ENCODE results near the gene RAB36.

Gene RAB36

DNA sequence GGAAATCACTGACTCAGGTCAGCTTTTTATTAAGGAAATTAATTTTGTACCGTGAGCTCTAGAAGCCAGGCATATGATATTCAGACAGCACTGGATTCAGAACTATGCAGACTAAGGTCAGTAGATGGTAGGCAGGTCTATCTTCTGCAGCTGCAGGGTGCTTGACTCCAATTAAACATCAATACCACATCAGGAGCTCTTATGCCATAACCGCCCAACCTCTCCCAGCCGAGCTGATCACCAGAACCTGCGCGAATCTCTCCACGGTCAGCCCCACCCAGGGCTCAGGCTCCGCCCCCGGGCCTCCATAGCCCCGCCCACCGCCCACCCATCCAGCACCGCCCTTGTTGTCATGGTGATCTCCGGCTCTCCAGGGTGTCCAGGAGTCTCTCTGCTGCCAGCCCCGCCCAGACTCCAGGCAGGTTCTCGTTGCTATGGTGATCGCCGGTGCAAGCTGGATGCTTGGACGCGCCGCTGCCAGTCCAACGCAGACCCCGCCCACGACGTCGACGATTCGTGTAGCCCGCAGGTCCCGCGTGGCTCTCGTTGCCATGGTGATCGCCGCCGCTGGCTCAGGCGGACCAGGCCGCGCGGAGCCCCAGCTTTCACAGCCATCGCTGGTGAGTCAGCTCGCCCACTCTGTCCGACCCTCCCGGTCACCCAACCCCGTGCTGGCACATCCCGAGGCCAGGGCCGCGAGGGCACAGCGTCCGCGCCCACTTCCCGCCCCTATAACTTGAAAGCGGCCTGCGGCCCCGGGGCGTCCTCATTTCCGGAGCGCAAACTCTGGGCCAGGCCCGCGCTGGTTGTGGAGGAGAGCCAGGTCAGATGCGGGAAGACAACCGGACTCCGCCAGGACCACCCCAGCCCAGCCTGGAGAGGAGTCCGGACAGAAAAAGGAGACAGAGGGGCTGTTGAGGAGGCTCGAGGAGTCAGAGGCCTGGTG lies at the start of gene RAB36:
Gene RAB36 (plus strand): TSS at position 546 of the 946 bp plus-strand sequence. CDS start 1,140 bp downstream, outside the sequence.
- DNase-seq (ENCODE audit: low read depth): peak; percentile 100

GRCh38 chr22:23095733-23096342 lies 49.4 kb upstream of the RAB36 start:
- no peak for DNase-seq (ENCODE audit: low read depth)

- no peak for DNase-seq (ENCODE audit: low read depth)
These were observed 47.7 kb upstream of the RAB36 start for GRCh38 chr22:23097412-23098229.

- no peak for DNase-seq (ENCODE audit: low read depth)
These were observed 47.0 kb upstream of the RAB36 start for GRCh38 chr22:23098230-23098705.

- no peak for DNase-seq (ENCODE audit: low read depth)
These were observed 46.4 kb upstream of the RAB36 start for GRCh38 chr22:23098718-23099530.

GRCh38 chr22:23099531-23099804 lies 45.8 kb upstream of the RAB36 start:
- no peak for DNase-seq (ENCODE audit: low read depth)

DNA sequence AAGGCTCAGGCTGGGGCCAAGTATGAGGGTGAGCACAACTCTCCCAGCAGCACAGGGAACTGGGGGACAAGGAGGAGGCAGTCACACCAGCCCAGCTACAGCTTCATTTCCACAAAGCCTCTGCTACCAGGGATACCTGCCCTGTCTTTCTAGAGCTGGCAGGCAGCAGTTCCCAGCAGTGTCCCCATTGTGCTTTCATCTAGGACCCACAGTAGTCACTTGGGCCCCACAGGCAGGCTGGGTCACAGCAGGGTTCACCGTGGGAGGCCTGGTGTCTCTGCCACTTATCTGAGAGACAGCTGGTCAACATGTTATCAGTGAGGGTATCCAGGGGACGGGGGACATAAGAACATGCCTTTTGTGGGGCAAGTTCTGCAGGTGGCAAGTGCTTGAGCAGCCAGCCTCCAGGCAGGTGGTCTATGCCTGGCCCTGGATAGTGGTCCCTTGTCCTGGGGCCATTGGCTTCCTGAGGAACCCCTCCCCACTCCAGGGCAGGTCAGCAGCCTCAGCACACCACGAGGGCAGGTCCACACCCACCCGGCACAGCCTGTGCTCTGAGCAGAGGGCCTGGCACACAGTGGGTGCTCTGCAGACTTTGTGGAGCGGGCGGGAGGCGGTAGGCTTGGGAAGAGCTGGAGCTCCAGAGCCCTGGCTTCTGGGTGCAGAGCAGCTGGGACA lies 45.0 kb upstream of the RAB36 start:
- DNase-seq (ENCODE audit: low read depth): no peak

- DNase-seq (ENCODE audit: low read depth): no peak
These were observed 43.8 kb upstream of the RAB36 start for GRCh38 chr22:23101524-23101923.

GRCh38 chr22:23102002-23102655 lies 43.1 kb upstream of the RAB36 start:
- no peak for DNase-seq (ENCODE audit: low read depth)

DNA sequence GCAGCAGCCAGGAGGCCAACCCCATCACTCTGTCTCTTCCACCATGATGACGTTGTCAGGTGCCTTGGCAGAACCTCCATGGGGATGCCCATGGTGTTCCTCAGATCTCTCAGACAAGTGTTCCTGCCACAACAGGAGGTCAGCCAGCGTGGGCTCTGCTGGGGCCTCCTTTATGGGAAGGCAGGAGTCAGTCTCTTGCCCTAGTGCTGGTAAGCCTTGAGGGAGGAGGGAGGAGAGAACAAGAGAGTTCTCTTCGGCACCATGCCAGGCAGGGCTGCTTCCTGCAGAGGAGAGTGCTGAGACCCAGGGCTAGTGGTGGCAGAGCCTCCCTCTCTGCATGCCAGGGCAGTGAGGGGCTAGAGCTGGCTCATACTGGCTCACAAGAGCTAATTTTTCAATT lies 42.5 kb upstream of the RAB36 start:
- no peak for DNase-seq (ENCODE audit: low read depth)

- DNase-seq (ENCODE audit: low read depth): no peak
These were observed 41.9 kb upstream of the RAB36 start for GRCh38 chr22:23103199-23103954.

DNA sequence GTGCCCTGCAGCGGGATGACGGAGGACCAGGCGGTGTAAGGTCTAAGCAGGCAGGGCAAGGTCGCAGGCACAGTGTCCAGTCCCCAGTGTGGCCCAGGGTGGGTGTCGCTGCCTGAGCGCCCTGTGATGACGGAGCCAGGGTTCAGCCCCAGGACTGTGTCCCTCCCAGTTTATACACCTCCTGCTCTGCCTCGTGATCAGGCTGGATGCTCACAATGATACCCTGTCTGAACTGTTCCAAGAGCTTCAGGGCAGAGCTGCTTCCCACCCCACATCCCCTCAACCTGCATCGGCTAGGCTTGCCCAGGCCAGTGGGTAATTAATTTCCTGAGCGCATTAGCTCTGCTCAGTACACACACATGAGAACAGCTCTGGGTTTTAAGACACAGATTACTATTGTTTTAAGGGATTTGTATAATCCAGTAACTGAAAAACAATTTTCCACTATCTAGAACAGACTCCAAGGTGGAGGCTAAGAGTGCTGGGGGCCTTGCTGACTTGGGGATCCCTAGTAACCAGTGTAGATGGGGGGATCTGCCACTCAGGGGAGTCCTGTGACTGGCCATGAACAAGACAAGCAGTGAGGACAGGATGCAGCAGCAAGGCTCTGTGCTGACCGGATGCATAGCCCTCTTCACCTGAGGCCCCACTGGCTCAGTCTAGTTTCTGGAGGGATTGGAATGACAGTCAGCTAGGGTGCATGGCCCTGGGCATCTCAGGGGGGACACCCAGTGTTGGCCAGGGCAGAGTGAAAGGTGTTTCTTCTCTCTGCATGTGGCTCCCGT lies 40.9 kb upstream of the RAB36 start:
- no peak for DNase-seq (ENCODE audit: low read depth)

DNA sequence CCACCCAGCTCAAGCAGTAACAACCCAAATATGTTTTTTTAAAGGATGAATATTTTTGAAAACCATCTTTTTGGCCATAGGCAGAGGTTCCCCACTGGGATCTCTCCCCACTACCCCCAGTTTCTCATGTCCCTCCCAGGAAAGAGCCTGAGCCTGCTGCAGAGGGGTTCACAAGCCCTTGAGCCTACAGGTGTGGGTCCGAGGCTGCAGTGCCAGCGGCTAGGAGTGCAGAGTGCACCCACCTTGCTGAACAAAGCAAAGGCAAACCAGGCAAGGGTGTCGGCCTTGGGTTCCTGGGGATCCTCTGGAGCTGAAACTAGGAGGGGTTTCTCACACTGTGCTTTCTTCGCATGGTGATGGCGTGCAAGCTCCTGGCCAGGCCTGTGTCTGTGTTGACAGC lies 40.0 kb upstream of the RAB36 start:
- no peak for DNase-seq (ENCODE audit: low read depth)

GRCh38 chr22:23105919-23106318 lies 39.4 kb upstream of the RAB36 start:
- no peak for DNase-seq (ENCODE audit: low read depth)

- no peak for DNase-seq (ENCODE audit: low read depth)
These were observed 38.9 kb upstream of the RAB36 start for GRCh38 chr22:23106344-23106743.

DNA sequence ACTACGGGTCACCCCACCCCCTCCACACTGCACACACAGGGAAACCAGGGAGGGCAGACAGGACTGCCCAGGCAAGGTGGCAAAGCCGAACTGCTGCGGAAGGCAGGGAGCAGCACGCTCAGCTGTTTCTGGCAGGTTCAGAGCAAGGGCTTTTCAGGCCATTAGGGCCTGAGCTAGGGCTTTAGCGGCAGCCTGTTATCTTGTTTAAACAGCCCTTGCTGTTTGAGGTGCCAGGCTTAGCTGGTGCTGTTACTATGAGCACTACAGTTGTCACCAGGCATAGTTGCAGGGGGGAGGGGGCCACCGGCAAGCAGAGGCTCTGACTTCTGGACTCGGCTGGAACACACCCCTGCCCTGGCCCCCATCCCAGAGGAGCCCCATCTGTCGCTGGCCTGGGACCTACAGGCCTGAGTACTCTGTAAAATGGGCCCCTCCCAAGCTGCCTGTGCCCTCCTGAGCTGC lies 38.3 kb upstream of the RAB36 start:
- DNase-seq (ENCODE audit: low read depth): no peak

DNA sequence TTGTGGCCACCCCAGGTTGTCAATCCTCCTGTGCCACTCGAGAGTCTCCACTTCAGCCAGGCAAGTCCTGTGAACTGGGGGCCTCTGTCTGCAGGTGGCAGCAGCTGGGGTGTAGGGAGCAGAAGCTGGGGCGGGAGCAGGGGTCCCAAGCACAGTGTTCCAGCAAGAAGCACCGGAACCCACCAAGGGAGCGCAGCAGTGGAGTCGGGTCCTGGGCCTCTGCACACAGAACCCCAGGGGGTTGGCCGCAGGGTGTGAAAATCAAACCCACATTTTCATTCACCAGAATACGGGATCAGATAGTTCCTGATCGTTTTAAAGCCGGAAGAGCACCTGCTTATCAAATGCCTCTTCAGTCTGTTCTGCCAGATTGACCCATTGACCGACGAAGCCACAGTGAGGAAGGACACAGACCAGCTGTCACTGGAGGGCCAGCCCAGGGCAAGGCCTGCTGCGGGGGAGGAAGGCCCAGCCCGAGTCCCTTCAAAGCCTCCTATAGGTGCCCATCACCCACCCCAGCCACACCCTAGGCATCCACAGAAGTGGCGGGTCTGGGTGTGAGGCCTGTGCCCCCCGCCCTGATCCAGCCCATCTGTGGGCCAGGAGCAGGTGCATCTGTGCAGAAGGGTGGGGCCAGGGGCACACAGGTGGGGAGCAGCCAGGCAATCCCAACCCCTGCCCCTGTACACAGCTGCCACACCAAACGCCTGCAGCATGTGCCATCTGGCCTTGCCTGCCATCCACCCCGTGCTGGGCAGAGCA lies 37.6 kb upstream of the RAB36 start:
- DNase-seq (ENCODE audit: low read depth): no peak
